ENCODE measurements around the gene PLA2G2E.
"Not testable (repeated sequence)": the region's sequence is repeated elsewhere in the genome, so short reads cannot be mapped to it uniquely, and the experiment has no call there.

PLA2G2E gene, protein sequence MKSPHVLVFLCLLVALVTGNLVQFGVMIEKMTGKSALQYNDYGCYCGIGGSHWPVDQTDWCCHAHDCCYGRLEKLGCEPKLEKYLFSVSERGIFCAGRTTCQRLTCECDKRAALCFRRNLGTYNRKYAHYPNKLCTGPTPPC

DNA sequence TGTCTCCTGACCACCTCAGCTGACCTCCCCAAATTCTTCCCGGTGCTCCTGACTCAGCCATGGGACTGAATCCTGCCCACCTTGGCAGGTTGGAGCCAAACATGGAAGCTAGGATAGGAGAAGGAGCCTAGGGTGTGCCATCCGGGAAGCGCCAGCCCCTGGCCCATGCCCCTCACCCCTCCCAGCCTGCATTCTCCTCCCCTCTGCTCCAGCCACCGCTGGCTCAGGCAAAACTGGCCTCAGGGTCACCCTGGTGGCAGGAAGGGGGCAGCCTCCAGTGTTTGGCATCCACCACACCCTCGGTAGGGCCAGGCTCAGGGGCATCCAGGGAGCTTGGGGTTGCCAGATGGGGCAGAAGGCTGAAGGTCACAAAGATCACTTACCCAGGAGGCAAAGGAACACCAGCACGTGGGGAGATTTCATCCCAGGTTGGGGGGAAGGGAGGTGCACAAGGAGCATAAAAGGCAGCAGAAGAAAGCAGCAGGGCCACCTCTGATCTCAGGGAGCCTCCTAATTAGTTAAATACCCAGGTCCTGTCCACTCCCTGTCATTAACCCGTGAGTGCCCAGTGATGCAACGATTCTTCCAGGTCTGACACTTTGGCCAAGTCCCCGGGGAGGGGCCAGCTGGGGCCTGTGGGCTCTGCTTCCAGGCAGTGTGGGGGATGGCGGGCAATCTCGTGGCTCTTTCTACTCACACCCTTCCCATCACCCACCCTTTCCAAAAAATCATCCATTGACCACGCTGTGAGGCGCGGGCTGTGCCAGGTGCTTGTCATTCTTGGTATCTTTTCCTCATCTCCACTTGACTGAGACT, at the start of gene PLA2G2E:
TSS of gene PLA2G2E (minus strand) at position 481 of the 816 bp plus-strand sequence. CDS start at position 423, 58 bp downstream.
- DNase-seq, result no peak

- no peak for DNase-seq
Measured at GRCh38 chr1:19971664-19972063, 48.2 kb upstream of the PLA2G2E start.

DNA sequence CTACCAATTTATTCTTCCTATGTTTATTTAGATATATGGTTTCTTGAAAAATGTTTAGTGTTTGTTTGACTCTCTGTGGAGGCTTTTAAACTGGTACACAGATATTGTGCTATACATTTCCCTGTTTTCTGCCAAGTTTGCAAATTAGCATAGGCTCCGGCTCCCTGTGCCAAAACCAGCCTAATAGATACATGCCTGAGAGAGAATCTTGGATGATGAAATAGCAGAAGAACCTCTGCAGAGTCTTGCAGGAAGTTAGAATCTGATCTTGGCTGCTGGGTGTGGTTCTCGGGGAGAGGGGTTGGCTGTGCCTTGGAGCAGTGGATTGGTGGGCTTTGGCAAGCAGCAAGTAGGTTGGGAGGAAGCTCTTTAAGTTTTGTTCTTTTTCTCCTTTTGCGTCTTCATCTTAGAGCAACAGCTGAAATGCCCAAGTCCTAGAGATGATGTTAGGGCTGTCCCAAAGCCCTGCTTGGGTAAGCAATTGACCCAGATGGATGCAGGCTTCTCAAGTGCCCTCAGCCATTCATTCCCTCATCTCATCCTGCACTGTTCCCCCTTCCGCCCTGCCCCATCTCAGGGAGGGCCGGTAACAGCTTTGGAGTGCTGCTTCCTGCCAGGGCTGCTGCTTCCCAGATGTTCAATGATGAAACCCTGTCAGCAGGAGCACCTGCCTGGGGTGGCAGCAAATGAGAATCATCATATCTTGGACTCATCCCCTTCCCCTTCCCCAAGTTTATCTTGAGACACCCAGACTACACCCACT, 46.7 kb upstream of the PLA2G2E start:
- DNase-seq, result no peak

- DNase-seq, result no peak
Measured at GRCh38 chr1:19967808-19968207, 44.4 kb upstream of the PLA2G2E start.

DNA sequence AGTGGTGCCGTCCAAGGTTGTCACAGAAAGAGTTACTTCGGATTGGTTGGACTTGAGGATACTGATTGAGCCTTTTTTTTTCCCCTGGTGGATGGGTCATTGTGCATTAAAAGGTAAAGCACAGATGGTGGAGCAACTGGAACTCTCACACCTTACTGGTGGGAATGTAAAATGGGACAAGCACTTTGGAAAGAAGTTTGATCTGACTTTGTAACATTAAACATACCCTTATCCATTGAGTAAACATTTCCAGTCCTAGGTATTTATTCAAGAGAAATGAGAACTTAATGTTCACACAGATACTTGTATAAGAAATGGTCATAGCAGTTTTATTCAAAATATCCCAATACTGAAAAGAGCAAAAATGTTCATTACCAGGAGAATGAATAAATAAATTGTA, 41.1 kb upstream of the PLA2G2E start:
- no peak for DNase-seq

DNA sequence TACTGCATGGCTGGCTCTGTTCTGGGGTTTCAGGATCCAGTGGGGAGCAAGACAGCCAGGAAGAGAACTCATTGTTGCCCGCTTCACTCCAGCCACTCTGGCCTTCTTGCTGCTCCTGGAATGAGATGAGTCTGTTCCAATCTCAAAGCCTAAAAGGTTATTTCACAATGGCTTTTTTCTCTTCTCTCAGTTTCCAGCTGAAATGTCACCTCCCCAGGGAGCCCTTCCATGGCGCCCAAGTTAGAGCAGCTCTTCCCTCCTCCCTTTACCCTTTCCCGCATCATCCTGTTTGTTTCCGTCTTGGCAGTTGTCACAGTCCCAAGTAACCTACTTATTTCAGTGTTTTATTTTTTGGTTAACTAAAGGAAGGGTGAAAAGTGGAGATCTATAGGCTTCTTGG, 40.2 kb upstream of the PLA2G2E start:
- DNase-seq, result no peak

DNA sequence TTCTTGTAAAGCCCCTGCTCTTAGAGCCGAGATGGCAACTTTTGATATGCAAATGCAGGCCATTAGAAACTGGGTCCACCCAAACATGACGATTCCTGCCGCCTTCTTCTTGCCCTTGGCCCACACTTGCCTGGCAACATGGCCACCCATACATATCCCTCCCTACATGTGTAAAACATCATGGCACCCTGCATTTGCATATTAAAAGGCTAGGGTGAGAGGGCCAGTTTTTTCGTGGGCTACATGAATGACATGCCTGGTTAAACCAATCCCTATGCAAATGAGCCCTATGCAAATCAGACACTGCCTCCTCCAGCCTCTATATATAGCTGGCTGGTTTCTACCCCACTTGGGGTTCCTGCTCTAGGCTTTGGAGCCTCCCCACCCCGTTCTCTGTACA, 37.2 kb upstream of the PLA2G2E start:
- DNase-seq, result no peak

- no peak for DNase-seq
Measured at GRCh38 chr1:19957779-19958178, 34.4 kb upstream of the PLA2G2E start.

DNA sequence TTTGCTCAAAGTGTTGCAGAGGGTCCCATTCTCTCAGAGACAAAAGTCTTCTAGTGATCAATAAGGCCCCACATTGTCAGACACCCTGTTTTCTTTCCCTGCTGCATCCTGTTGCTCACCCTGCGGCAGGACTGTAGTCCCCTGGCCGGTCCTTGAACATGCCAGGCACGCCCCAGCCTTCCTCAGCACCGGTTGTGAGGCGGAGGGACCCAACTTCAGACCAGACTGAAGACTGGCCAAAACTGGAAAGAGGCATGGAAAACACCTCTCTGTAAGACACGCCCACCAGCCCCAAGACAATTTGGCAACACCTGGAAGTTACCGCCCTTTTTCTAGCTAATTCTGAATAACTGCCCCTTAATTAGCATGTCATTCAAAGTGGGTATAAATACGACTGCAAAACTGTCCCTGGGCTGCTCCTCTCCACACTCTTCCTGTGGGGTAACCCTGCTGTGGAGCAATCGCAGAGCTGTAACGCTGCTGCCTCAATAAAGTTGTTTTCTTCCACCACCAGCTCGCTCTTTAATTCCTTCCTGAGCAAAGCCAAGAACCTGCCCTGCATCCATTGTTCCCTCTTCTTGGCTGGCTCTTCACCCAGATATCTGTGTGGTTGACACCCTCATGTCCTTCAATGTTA, 32.2 kb upstream of the PLA2G2E start:
- DNase-seq, result no peak

- DNase-seq, result no peak
Measured at GRCh38 chr1:19954059-19954458, 30.6 kb upstream of the PLA2G2E start.

DNA sequence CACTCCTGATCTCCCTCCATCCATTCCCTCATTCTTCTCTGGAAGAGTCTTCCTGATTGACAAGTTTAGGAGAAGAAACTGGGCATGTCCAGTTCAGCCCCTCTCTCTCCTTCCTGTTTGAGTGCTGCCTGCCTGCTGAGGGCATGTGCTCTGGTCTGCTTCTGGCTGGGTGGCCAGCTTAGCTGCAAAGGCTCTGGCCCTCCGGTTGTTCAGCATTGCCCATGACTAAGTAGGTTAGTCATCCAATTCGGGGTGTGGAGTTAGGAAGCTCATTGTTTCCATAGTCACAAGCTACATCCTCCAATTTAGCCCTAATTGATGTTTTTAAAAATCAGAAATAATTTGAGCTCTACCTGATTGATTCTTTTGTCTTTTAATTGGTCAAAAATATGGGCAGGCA, 25.6 kb upstream of the PLA2G2E start:
- DNase-seq, result no peak

DNA sequence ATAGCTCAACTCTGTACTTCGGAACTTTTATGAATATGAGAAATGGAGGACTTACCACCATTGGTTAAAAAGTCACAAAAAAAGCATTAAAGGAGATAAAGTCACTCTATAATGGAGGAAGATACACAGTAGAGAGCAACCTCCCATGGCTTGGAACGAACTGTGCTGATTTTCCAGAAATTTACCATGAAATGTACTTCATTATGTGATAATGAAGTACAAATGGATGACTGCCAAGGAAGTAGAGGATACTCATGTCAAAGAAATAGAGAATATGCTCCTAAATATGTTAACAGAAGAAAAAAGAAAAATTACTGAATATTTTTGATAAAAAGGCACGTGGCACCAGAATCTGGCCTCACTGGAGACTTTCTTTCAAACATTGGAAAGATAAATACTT, 23.6 kb upstream of the PLA2G2E start:
- no peak for DNase-seq

GRCh38 chr1:19946331-19946751, 22.9 kb upstream of the PLA2G2E start:
- DNase-seq, result no peak

- no peak for DNase-seq
Measured at GRCh38 chr1:19945914-19946313, 22.5 kb upstream of the PLA2G2E start.

DNA sequence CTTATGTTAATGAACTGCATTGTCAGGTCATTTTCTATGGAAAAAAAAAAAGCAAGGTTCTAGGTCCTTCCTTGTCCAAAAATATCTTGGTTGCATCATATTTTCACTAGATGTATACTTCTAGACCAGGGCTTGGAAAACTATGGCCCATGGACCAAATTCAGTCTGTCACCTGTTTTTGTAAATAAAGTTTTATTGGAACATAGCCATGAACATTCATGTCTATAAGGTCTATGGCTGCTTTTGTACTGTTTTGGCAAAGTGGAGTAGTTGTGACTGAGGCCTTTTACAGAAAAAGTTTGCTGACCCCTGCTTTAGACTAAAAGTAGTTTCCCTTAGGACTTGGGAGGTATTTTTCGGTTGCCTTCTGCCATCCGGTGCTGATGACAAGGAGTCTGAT, 19.2 kb upstream of the PLA2G2E start:
- no peak for DNase-seq

DNA sequence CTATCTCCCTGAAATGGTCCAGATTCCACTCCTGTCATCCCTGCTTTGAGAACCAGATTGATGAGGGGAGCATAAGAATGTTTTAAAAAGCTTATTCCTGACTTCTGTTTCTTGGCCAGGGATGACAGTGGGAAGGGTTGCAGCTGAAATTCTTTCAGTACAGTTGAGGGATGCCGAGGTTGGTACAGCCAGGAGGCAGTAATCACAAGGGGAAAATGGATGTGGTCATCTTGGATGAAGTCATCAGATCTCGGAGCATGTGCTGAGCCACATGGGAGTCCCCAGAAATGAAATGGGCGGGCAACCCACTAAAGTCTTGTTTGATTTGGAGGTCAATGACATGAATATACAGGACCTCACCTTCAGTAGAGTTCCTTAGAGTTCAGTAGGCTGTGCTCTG, 18.7 kb upstream of the PLA2G2E start:
- DNase-seq, result no peak

- no peak for DNase-seq
Measured at GRCh38 chr1:19941206-19941568, 17.8 kb upstream of the PLA2G2E start.

DNA sequence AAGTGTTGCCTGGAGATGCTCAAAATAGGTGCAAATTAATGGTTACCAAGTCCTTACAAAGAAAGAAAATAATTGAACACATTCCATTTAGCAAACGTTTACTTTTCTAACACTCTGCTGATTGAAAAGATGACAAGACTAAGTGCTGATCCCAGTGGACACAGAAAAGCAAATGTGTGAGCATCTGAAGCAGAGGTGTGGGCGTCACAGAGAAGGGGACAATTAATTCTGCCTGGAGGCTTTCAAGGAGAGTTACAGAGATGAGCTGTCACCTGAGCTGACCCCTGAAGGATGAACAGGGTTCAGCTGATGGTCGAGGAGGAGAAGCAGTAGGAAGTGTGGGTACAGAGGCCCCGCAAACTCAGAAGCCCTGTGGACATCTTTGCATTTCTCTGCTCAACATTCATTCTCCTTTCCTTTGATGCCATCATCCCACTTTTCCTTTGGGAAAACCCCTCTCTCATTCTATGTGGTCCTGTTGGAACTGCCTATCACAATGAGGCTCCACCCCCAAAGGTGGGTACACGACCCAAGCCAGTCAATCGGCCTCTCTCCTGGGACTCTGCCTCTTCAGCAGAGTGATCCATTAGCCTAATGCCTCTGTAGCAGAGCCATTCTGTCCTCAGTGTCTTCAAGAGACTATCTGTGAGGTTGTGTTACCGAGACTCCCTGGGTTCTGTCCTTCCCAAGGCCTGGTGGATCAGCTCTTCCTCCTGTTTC, 17.2 kb upstream of the PLA2G2E start:
- no peak for DNase-seq

DNA sequence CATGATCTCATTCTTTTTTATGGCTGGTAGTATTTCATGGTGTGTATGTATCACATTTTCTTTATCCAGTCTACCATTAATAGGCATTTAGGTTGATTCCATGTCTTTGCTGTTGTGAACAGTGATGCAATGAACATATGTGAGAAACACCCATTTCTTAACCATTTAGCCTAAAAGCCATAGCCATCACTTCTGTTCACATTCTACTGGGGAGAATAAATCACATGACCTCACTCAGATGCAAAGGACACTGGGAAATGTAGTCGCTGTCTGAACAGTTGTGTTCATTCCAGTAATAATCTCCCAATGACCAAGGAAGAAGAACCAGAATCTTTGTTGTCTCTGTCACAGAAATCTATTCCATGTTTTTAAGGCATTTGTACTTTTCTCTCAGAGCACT, 15.1 kb upstream of the PLA2G2E start:
- DNase-seq, result no peak

DNA sequence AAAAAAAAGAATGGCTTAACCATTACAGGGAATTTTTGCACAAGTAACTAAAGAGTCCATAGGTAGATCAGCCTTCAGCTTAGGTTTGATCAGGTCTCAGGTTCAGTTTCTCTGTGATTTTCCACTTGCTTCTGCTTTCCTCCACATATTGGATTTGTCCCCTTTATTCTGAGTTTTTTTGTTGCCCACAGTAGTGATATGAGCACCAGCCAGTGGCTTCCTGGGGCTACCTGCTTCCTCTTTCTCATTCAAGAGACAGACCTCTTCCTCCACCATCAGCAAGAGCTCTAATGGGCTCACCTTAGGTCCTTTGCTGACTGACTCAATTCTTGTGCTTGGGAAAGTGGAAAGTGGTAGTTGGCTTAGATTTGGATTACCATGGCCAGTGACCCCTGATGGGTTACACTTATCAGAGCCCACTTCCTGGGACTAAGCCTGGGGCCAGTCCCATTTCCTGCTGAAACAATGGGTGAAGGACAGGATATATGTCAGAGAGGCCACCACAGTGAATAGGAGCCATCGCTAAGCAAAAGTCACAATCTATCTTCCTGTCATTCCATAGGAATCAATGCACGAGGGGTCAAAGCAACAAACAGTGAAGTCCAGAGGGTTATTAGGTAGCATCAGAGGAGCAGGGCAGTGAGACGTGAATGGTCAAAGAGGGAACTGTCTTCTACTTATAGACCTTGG, 12.8 kb upstream of the PLA2G2E start:
- DNase-seq, result no peak

GRCh38 chr1:19934336-19934735, 10.9 kb upstream of the PLA2G2E start:
- DNase-seq, result no peak

DNA sequence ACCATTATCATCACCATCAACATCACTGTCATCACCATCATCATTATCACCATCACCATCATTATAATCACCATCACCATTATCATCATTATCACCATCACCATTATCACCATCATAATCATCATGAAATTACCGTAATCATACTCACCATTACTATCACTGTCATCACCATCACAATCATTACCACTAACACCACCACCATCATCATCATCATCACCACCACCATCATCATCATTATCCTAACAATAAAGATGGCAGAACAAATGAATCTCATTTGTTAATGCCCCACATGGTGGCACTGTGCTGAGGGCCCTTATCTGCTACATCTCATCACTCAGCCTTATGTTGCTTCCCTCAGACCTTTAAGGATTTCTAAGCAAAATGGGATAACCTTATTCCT, 9.4 kb upstream of the PLA2G2E start:
- DNase-seq, result no peak

- not testable (repeated sequence) for DNase-seq
Measured at GRCh38 chr1:19927130-19927421, 3.7 kb upstream of the PLA2G2E start.

Data from right hindlimb (tissue), 1 donor.